Measurements from ENCODE around the gene SPDYE3.
A peak's percentile ranks its signal among the peaks of the same experiment; 100 is the strongest.
"Not testable (repeated sequence)": the region's sequence is repeated elsewhere in the genome, so short reads cannot be mapped to it uniquely, and the experiment has no call there.

The SPDYE3 gene

DNA sequence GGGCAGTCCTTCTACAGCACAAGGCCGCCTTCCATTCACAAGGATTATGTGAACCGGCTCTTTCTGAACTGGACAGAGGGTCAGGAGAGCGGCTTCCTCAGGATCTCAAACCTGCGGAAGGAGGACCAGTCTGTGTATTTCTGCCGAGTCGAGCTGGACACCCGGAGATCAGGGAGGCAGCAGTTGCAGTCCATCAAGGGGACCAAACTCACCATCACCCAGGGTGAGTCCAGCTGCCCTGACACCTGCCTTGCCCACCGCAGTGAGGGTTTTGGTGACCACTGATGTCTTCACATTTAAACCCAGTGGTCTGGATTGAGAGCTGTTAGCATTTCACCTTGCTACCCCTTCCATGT, 51.3 kb downstream of the SPDYE3 start:
- Histone ChIP-seq H3K4me1 (ENCODE audit: insufficient read depth, poor library complexity, severe bottlenecking) (no peaks in the 10 kb centered on the region), H3K9me3 (ENCODE audit: severe bottlenecking) (no peaks in the 10 kb centered on the region), H3K4me3 (ENCODE audit: severe bottlenecking) (no peak overlapping the region), H3K27ac (ENCODE audit: poor library complexity, severe bottlenecking) (no peak overlapping the region), H3K27me3 (ENCODE audit: insufficient read depth, poor library complexity, severe bottlenecking) (no peaks in the 10 kb centered on the region), H3K36me3 (ENCODE audit: low read depth) (peaks cover 79% of the 10 kb centered on the region)
- DNase-seq (ENCODE audit: low spot score) (peak; percentile 19), ATAC-seq (ENCODE audit: low read depth) (no peak)
- TF ChIP-seq, protein P1, sequence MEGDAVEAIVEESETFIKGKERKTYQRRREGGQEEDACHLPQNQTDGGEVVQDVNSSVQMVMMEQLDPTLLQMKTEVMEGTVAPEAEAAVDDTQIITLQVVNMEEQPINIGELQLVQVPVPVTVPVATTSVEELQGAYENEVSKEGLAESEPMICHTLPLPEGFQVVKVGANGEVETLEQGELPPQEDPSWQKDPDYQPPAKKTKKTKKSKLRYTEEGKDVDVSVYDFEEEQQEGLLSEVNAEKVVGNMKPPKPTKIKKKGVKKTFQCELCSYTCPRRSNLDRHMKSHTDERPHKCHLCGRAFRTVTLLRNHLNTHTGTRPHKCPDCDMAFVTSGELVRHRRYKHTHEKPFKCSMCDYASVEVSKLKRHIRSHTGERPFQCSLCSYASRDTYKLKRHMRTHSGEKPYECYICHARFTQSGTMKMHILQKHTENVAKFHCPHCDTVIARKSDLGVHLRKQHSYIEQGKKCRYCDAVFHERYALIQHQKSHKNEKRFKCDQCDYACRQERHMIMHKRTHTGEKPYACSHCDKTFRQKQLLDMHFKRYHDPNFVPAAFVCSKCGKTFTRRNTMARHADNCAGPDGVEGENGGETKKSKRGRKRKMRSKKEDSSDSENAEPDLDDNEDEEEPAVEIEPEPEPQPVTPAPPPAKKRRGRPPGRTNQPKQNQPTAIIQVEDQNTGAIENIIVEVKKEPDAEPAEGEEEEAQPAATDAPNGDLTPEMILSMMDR (IDR thresholded peaks at IDR 0.05; ENCODE audit: poor library complexity, severe bottlenecking): no peak

- Histone ChIP-seq H3K9me3 (ENCODE audit: severe bottlenecking) (no peaks in the 10 kb centered on the region), H3K36me3 (ENCODE audit: low read depth) (peaks cover 66% of the 10 kb centered on the region), H3K4me1 (ENCODE audit: insufficient read depth, poor library complexity, severe bottlenecking) (no peaks in the 10 kb centered on the region), H3K27me3 (ENCODE audit: insufficient read depth, poor library complexity, severe bottlenecking) (no peaks in the 10 kb centered on the region), H3K27ac (ENCODE audit: poor library complexity, severe bottlenecking) (no peak overlapping the region), H3K4me3 (ENCODE audit: severe bottlenecking) (no peak overlapping the region)
- no peak for ATAC-seq (ENCODE audit: low read depth)
- TF ChIP-seq, protein P1 (IDR thresholded peaks at IDR 0.05; ENCODE audit: poor library complexity, severe bottlenecking): no peak
- no peak for DNase-seq (ENCODE audit: low spot score)
These were observed 52.8 kb downstream of the SPDYE3 start for GRCh38 chr7:100360135-100360854.

- Histone ChIP-seq H3K4me3 (ENCODE audit: severe bottlenecking) (no peak overlapping the region), H3K9me3 (ENCODE audit: severe bottlenecking) (no peaks in the 10 kb centered on the region), H3K36me3 (ENCODE audit: low read depth) (peaks cover 47% of the 10 kb centered on the region), H3K4me1 (ENCODE audit: insufficient read depth, poor library complexity, severe bottlenecking) (no peaks in the 10 kb centered on the region), H3K27ac (ENCODE audit: poor library complexity, severe bottlenecking) (no peak overlapping the region), H3K27me3 (ENCODE audit: insufficient read depth, poor library complexity, severe bottlenecking) (no peaks in the 10 kb centered on the region)
- TF ChIP-seq, protein P1 (IDR thresholded peaks at IDR 0.05; ENCODE audit: poor library complexity, severe bottlenecking): no peak
- ATAC-seq (ENCODE audit: low read depth): no peak
- DNase-seq (ENCODE audit: low spot score): no peak
These were observed 55.6 kb downstream of the SPDYE3 start for GRCh38 chr7:100363098-100363497.

DNA sequence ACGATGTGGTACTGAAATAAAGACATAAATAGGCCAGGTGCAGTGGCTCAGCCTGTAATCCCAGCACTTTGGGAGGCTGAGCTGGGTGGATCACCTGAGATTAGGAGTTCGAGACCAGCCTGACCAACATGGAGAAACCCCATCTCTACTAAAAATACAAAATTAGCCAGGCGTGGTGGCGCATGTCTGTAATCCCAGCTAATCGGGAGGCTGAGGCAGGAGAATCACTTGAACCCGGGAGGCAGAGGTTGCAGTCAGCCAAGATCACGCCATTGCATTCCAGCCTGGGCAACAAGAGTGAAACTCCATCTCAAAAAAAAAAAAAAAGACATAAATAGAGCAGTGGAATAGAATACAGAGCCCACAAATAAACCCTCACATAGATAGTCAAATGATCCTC, 56.3 kb downstream of the SPDYE3 start:
- peaks cover 41% of the 10 kb centered on the region for H3K36me3 ChIP-seq (ENCODE audit: low read depth)
- not testable (repeated sequence) for H3K4me3 ChIP-seq (ENCODE audit: severe bottlenecking); ATAC-seq (ENCODE audit: low read depth); H3K4me1 ChIP-seq (ENCODE audit: insufficient read depth, poor library complexity, severe bottlenecking); H3K27me3 ChIP-seq (ENCODE audit: insufficient read depth, poor library complexity, severe bottlenecking); H3K27ac ChIP-seq (ENCODE audit: poor library complexity, severe bottlenecking); H3K9me3 ChIP-seq (ENCODE audit: severe bottlenecking); DNase-seq (ENCODE audit: low spot score)

DNA sequence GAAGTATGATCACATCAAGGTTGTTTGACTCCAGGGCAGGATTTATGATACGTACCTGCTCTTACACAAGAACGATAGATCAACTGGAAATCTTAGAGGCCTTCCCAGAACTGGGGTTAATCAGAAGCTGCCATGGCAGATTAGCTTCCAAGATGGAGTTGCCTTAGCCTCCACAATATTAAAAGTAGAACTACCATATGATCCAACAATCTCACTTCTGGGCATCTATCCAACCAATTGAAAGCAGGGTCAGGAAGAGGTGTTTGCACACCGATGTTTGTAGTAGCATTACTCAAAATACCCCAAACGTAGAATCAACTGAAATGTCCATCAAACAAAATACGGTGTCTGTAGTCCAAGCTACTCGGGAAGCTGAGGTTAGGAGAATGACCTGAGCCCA, 57.0 kb downstream of the SPDYE3 start:
- no peak overlapping the region for H3K27ac ChIP-seq (ENCODE audit: poor library complexity, severe bottlenecking)
- no peaks in the 10 kb centered on the region for H3K4me1 ChIP-seq (ENCODE audit: insufficient read depth, poor library complexity, severe bottlenecking)
- peaks cover 34% of the 10 kb centered on the region for H3K36me3 ChIP-seq (ENCODE audit: low read depth)
- ATAC-seq (ENCODE audit: low read depth): no peak
- no peak for DNase-seq (ENCODE audit: low spot score)
- H3K9me3 ChIP-seq (ENCODE audit: severe bottlenecking): no peaks in the 10 kb centered on the region
- TF ChIP-seq, protein P1 (IDR thresholded peaks at IDR 0.05; ENCODE audit: poor library complexity, severe bottlenecking): no peak
- H3K4me3 ChIP-seq (ENCODE audit: severe bottlenecking): no peak overlapping the region
- no peaks in the 10 kb centered on the region for H3K27me3 ChIP-seq (ENCODE audit: insufficient read depth, poor library complexity, severe bottlenecking)

- not testable (repeated sequence) for H3K27ac ChIP-seq (ENCODE audit: poor library complexity, severe bottlenecking); DNase-seq (ENCODE audit: low spot score); ATAC-seq (ENCODE audit: low read depth); H3K4me3 ChIP-seq (ENCODE audit: severe bottlenecking); H3K9me3 ChIP-seq (ENCODE audit: severe bottlenecking); H3K4me1 ChIP-seq (ENCODE audit: insufficient read depth, poor library complexity, severe bottlenecking); H3K27me3 ChIP-seq (ENCODE audit: insufficient read depth, poor library complexity, severe bottlenecking)
- H3K36me3 ChIP-seq (ENCODE audit: low read depth): peaks cover 19% of the 10 kb centered on the region
These were observed 58.5 kb downstream of the SPDYE3 start for GRCh38 chr7:100365998-100366367.
